Measurements from ENCODE around the gene NEURL4.
"Not testable (repeated sequence)": the region's sequence is repeated elsewhere in the genome, so short reads cannot be mapped to it uniquely, and the experiment has no call there.

The NEURL4 gene

DNA sequence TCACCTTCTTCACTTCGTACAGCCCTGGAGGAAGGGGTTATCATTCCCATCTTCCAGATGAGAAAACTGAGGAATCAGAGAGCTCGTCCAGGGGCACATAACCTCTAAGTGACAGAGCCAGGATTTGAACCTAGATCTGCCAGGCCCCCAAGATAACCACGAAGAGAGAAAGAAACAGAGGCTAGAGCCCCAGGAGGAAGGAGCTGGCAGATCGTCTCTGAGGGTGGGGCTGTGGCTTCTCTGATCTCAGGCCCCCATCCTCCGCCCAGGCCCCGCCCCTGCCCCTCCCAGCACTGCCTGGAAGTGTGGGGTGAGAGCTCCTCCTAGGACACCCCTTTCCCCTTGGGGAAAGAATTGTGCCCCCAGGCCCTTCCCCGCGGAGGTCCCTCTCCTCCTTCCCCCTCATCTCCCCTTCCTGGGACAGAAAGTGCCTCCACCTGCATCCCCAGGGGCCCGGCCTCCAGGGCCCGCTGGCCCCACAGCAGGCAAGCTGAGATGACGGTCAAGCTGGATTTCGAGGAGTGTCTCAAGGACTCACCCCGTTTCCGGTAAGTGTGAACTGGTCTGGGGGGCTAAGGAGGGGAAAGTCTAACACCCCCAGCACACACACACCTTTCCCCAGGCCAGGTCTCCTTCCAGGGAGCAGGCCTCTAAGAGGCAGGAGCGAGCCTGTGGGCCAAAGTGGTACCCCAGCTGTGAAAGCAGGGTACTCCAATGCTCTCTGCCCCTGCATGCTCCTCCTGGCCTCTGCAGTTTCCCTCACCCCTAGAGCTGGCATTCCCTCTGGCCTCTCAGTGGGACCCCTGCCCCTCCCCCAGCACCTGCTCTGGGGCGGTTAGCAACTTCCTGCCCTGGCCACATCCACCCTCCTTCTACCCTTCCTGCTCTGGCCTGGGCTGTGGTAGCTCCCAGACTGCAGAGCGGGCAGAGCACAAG is 7.4 kb upstream of the NEURL4 start, which contains the start of gene ACAP1:
TSS of gene ACAP1 (plus strand) at position 290 of the 936 bp plus-strand sequence. CDS start at position 496, 206 bp downstream.
- peak within 1 kb of the TSS; percentile 76 for H3K4me3 ChIP-seq (ENCODE audit: low read length)
- no peak for TF ChIP-seq ZNF274 (IDR thresholded peaks at IDR 0.05; ENCODE audit: low read depth, low read length)

- peak overlapping the region; percentile 76; the same call in 1 of the 2 replicates for H3K4me3 ChIP-seq (ENCODE audit: low read length)
Observed at GRCh38 chr17:7335765-7336164, 6.6 kb upstream of the NEURL4 start.

- TF ChIP-seq ZNF274 (IDR thresholded peaks at IDR 0.05; ENCODE audit: low read depth, low read length), result no peak
- no peak overlapping the region for H3K4me3 ChIP-seq (ENCODE audit: low read length)
Observed at GRCh38 chr17:7334938-7335538, 5.9 kb upstream of the NEURL4 start.

- not testable (repeated sequence) for H3K4me3 ChIP-seq (ENCODE audit: low read length)
Observed at GRCh38 chr17:7332600-7333069, 3.5 kb upstream of the NEURL4 start.

- TF ChIP-seq ZNF274 (IDR thresholded peaks at IDR 0.05; ENCODE audit: low read depth, low read length), result no peak
- H3K4me3 ChIP-seq (ENCODE audit: low read length), result no peak overlapping the region; the same call in 1 of the 2 replicates
Observed at GRCh38 chr17:7332111-7332510, 3.0 kb upstream of the NEURL4 start.

GRCh38 chr17:7330638-7331015 is 1.5 kb upstream of the NEURL4 start:
- peak overlapping the region; percentile 77; the same call in 1 of the 2 replicates for H3K4me3 ChIP-seq (ENCODE audit: low read length)
- no peak for TF ChIP-seq ZNF274 (IDR thresholded peaks at IDR 0.05; ENCODE audit: low read depth, low read length)

- H3K4me3 ChIP-seq (ENCODE audit: low read length), result peak overlapping the region; percentile 77
- no peak for TF ChIP-seq ZNF274 (IDR thresholded peaks at IDR 0.05; ENCODE audit: low read depth, low read length)
Observed at GRCh38 chr17:7329997-7330637, 982 bp upstream of the NEURL4 start.

DNA sequence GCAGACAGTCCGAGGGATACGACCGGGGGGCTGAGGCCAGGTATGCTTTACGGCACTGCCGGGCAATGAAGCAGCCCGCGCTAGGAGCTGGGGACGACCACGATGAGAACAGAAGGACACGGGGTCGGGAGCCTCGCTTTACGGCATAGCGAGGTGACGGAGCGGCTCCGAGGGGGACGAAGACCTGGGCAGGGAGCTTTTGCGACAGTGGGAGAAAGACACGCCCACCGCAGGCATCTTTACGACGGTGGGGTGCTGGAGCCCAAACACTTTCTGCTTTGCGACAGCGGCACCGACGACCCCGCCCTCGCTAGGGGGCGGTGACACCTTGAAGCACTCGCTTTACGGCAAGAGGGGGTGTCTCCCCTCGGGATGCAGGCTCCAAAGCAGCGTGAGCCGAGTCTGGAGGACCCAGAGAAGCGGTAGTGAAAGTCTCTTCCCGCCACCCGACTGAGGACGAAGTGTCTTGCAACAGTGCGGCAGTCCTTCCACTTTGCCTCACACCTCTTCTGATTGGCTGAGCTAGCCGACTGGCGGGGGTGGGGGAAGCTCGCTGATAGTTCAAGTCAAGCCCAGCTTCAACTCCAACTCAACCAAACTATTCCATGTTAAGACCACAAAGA is 350 bp upstream of the NEURL4 start:
- TF ChIP-seq ZNF274 (IDR thresholded peaks at IDR 0.05; ENCODE audit: low read depth, low read length), result no peak
- peak overlapping the region; percentile 77 for H3K4me3 ChIP-seq (ENCODE audit: low read length)

- TF ChIP-seq ZNF274 (IDR thresholded peaks at IDR 0.05; ENCODE audit: low read depth, low read length), result no peak
- H3K4me3 ChIP-seq (ENCODE audit: low read length), result peak overlapping the region; percentile 77; the same call in 1 of the 2 replicates
Observed at GRCh38 chr17:7328009-7328408, 1.1 kb downstream of the NEURL4 start.

- H3K4me3 ChIP-seq (ENCODE audit: low read length), result no peak overlapping the region
- TF ChIP-seq ZNF274 (IDR thresholded peaks at IDR 0.05; ENCODE audit: low read depth, low read length), result no peak
Observed at GRCh38 chr17:7327501-7327900, 1.6 kb downstream of the NEURL4 start.

- no peak for TF ChIP-seq ZNF274 (IDR thresholded peaks at IDR 0.05; ENCODE audit: low read depth, low read length)
- H3K4me3 ChIP-seq (ENCODE audit: low read length), result no peak overlapping the region
Observed at GRCh38 chr17:7327056-7327455, 2.1 kb downstream of the NEURL4 start.

DNA sequence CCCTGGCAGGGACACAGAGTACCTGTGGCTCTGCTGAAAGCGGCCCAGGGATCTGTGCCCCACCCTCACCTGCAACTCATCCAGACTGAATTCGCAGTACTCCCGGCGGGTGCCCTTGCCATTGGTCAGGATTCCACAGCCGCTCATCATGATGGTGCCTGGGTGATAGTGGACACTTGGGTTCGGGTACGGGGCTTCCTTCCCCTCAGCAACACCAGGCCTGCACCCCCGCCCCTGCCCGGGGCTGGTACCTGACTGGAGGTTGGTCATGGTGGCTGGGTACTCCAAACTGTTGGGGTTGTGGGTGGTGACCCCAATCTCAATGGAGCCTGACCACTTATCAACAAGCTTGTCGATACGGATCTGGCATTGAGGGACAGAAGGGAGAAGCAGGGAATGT is 2.9 kb downstream of the NEURL4 start:
- TF ChIP-seq ZNF274 (IDR thresholded peaks at IDR 0.05; ENCODE audit: low read depth, low read length), result no peak

DNA sequence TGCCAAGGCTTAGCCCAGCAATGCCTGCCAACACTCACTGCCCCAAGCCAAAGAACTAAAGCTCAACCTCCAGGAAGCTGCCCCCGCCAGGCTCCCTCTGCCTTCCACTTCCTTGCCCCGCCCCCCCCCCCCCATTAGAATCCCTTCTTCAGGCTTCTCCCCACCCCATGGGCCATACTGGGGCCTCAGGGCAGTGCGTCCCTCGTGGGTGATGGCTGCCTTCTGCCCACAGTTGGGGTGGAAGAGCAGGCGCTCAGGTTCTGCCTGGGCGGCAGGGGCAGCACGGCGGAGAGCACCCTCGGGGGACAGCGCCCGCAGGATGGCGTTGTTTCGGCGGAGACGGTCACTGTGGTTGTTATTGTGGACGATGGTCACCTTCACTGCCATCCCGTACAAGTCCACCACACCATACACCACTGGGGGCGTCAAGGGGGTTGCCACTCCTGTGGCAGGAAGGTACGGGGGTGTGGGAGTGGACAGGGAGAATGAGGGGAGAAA is 4.1 kb downstream of the NEURL4 start:
- no peak overlapping the region for H3K4me3 ChIP-seq (ENCODE audit: low read length)
- TF ChIP-seq ZNF274 (IDR thresholded peaks at IDR 0.05; ENCODE audit: low read depth, low read length), result no peak

More for the DNA sequence above, 2.9 kb downstream of the NEURL4 start:
- no peak overlapping the region for H3K4me3 ChIP-seq (ENCODE audit: low read length)

GRCh38 chr17:7324438-7324779 is 4.7 kb downstream of the NEURL4 start:
- no peak for TF ChIP-seq ZNF274 (IDR thresholded peaks at IDR 0.05; ENCODE audit: low read depth, low read length)
- no peak overlapping the region for H3K4me3 ChIP-seq (ENCODE audit: low read length)

Data from GM08714 (cell line).